Hindlimb muscle (tissue), 1 donor: ENCODE data around the gene KCNK4. TPM values are rescaled to one million over a fixed set of nuclear protein-coding genes. Genes with fewer than 3 reads are reported as not detected.
"Not testable (repeated sequence)": the region's sequence is repeated elsewhere in the genome, so short reads cannot be mapped to it uniquely, and the experiment has no call there.

Source experiments
- DNase-seq: peaks from one replicate; pipeline ENCODE4 v3.0.0-alpha.2; 2013
- polyA plus RNA-seq: library from polyadenylated mRNA; unstranded; fragments of 120-200 nt; gene quantifications from one replicate; pipeline ENCODE4 v1.2.1, GENCODE V29; 2013; ENCODE audit not compliant: insufficient read length

The KCNK4 gene
- polyA plus RNA-seq, 1 donor: not detected

DNA sequence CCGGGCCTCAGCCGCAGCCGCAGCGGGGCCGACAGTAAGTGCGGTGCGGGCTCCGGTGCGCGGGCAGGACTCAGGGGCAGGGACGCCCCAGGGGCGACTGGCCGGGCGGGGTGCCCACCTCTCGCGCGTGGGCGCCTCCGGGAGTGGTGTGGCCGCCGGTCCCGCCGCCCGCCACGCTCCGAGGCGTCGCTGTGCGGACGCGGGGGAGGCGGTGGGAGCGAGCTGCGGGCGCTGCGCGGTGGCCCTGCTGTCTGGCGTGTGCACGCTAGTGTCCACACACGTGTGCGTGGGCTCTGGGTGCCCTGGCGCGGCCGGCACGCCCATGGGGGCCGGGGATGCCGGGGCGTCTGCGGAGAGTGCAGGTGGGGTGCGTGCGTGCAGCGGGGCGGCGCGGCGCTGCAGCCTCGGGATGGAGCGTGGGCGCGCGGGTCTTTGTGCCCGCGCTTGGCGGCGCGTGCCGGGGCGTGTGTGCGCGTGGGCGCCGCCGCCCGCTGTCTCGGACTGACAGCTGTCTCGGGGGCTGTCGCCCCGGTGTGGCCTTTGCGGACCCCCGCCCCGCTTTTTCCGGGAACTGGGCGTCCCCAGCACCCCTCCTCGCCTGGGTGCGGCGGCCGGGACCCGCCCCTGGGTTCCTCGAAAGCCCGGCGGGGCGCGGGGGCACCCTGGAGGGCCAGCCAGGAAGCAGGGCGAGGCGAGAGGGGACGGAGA lies 804 bp downstream of the KCNK4 start:
- no peak for DNase-seq

DNA sequence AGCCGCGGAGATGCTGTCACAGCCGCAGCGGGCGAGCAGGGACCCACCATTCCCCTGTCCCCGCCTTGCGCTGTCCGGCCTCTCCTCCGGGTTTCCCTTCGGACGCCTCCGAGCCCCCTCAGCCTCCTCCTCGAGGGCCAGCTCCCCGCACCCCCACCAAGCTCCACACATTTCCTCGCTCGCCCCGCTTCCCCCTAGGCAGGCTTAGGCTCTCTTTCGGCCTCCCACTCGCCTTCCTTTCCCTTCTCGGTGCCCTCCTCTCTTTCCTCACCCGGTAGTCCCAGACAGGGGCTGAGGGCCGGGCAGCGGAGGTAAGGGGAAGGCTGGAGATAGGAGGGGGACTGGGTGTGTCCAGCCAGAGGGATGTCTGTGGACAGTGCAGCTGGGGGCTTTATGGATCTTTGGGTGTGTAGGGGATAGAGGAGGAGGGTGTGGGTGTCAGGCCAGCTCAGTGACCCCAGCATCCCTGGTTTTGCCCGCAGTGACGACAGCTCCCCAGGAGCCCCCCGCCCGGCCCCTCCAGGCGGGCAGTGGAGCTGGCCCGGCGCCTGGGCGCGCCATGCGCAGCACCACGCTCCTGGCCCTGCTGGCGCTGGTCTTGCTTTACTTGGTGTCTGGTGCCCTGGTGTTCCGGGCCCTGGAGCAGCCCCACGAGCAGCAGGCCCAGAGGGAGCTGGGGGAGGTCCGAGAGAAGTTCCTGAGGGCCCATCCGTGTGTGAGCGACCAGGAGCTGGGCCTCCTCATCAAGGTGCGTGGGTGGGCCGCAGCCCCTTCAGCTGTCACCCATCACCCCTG lies 1.6 kb downstream of the KCNK4 start:
- DNase-seq: no peak

DNA sequence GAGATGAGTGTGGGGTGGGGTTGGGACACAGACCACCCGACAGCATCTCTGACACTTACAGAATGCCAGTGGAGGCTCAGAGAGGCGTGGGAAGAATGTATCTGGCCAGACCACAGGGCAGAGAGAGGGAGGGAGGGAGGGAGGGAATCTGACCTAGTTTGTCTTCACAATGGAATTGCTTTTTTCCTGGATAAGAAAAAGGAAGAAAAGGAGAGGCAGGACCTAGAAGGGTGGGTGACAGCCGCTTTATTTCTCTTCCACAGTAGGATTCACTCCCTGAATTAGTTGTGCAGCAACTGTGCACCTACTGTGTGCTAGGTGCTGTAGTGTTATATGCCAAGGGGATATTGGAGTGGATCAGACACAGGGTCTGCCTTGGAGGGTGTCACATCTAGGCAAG lies 3.7 kb downstream of the KCNK4 start:
- no peak for DNase-seq

DNA sequence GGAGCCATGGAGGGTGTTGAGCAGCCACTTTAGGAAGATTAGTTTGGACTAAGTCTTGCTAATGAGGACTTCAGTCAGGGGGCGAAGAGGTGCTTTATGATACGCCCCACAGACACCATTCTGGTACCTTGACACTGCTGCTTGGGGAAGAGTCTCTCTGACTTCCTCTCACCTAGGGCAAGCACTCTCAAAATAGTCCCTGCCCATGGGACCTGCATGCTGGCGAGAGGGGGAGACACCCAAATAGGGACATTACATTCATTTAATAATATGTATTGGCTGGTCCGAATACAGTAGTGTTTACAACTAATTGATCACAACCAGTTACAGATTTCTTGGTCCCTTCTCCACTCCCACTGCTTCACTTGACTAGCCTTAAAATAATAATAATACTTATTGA lies 4.7 kb downstream of the KCNK4 start:
- no peak for DNase-seq

DNA sequence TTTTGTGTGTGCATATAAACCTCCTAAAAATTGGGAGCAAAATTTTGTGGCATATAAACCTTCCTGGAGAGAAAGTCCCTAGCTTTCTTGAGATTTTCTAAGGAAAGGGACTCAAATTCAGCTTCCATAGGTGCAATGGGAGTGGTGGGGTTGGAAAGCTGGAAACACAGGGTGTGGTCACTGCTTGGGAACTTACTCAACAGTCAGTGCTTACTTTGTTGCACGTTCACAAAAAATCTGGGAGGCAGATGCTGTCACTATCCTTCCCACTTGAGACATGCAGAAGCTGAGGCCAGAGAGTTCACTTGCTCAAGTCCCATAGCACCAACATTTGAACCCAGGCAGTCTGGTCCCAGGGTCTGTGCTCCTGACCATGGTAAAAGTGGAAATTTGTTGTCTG lies 5.1 kb downstream of the KCNK4 start:
- DNase-seq: no peak

DNA sequence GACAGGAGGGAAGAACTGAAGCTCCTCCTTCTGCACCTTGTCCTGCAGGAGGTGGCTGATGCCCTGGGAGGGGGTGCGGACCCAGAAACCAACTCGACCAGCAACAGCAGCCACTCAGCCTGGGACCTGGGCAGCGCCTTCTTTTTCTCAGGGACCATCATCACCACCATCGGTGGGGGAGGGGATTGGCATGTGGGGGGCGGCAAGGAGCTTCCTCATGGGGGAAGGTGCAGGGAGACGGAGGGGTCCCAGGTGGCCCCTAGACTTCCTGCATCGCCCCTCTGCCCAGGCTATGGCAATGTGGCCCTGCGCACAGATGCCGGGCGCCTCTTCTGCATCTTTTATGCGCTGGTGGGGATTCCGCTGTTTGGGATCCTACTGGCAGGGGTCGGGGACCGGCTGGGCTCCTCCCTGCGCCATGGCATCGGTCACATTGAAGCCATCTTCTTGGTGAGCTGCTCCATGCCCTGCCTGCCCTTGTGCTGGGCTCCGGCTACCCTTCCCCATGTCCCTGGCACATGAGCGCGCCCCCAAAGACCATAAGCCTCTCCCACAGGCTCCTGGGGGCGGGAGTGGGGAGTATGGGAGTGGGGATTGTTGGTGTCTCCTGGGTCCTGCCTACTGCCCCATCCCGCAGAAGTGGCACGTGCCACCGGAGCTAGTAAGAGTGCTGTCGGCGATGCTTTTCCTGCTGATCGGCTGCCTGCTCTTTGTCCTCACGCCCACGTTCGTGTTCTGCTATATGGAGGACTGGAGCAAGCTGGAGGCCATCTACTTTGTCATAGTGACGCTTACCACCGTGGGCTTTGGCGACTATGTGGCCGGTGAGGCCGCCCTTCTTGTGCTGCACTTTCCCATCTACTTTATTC lies 6.0 kb downstream of the KCNK4 start:
- no peak for DNase-seq

DNA sequence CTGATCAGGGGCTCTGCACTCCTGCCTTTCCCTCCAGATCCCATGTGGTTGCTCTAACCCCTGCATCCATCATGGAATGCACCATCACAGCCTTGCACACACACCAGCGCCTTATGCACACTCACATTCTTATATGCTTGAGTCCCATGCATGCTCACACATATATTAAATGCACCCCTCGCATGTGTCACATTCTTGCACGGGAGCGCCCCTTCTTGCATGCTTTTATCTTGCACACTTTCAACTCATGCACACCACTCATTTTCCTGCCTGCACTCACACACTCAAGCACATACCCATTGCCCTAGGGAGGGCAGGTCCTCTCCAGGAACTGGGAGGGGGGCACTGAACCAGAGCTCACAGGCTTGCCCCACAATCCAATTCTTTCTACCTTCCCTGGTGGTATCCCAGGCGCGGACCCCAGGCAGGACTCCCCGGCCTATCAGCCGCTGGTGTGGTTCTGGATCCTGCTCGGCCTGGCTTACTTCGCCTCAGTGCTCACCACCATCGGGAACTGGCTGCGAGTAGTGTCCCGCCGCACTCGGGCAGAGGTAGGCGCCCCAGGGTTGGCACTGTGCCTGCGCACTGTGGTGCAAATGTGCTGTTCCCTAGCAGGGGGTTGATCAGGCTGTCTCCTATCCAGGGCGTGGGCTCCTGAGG lies 6.7 kb downstream of the KCNK4 start:
- no peak for DNase-seq

DNA sequence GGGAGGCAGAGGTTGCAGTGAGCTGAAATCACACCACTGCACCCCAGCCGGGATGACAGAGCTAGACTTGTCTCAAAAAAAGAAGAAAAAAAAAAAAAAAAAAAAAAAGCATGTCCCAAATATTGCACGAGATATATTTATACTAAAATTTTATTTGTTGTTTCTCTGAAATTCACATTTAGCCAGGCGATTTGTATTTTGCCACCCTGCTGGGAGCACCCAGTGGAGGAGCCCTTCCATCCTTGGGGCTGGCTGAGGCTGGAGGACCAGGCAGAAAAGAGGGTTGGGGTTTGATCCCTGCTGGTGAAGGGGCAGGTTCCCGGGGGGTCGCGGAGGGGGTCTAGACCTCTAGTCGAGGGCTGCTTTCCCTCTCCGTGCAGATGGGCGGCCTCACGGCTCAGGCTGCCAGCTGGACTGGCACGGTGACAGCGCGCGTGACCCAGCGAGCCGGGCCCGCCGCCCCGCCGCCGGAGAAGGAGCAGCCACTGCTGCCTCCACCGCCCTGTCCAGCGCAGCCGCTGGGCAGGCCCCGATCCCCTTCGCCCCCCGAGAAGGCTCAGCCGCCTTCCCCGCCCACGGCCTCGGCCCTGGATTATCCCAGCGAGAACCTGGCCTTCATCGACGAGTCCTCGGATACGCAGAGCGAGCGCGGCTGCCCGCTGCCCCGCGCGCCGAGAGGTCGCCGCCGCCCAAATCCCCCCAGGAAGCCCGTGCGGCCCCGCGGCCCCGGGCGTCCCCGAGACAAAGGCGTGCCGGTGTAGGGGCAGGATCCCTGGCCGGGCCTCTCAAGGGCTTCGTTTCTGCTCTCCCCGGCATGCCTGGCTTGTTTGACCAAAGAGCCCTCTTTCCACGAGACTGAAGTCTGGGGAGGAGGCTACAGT lies 8.1 kb downstream of the KCNK4 start:
- DNase-seq: peak; percentile 64

DNA sequence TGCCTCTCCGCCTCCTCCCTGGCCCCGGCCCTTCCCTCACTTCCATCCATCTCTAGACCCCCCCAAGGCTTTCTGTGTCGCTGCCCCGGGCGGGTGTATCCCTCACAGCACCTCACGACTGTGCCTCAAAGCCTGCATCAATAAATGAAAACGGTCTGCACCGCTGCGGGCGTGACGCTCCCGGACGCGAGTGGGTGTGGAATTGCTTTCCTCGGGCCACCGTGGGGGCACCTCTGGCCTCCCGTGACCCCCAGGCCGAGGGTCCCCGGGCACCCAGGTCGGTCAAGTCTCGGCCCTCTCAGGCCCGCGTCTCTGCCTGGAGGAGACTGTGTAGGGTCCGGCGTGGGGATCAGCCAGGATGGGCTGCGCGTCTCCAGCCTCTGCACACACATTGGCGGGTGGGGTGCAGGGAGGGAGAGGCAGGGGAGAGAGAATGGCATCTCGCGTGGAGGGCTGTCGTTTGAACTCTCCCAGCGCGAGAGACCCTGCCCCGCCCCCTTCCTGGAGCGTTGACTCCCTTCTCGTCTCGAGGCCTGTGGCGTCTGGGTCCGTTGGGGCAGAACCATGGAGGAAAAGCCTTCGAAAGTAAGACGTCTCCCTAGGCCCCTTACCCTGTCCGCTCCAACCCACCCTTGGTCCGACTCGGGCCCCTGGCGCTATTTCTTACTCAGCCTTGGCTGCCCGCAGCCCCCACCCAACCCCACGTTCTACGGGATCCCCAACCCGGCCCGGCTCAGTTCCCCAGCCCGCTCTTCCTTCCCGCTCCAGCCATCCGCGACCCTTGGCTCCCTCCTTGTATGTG lies 8.9 kb downstream of the KCNK4 start, which contains the start of gene CATSPERZ:
CATSPERZ (plus strand) TSS at position 512 of the 802 bp plus-strand sequence; CDS start at position 565, 53 bp downstream.
- no peak for DNase-seq

DNA sequence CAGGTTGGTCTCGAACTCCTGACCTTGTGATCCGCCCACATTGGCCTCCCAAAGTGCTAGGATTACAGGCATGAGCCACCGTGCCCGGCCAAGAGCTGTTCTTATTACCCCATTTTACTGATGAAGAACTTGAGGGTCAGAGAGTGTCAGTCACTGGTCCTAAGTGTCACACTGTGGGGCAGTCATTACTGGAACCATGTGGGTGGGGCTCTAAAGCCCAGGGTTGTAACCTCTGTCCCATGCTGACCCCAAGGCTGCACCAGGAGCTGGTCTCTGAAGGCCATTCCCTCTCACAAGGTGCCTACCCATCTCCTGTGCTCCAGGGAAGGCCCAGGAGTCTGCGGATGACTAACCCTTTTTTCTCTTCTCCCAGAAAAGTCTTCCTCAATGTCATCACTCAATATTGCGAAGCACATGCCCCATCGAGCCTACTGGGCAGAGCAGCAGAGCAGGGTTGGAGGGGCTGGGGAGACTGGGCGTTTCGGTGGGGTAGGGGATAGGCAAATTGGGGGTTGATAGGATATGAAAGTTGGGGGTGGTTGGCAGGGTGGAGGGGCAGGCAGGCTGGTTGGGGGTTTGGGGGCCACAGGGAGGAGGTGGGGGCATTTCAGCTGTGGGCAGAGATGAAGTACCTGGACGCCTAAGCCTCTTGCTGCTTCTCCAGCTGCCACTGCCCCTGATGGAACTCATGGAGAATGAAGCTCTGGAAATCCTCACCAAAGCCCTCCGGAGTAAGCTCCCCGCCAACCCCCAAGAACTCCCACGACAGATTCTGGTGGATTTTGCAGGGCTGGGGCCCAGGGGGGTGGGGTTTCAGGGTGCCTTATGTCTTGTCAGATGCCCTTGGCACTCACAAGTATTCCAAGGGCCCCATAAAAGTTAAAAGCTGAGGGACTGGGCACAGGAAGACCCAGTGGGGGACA lies 12.3 kb downstream of the KCNK4 start:
- no peak for DNase-seq

DNA sequence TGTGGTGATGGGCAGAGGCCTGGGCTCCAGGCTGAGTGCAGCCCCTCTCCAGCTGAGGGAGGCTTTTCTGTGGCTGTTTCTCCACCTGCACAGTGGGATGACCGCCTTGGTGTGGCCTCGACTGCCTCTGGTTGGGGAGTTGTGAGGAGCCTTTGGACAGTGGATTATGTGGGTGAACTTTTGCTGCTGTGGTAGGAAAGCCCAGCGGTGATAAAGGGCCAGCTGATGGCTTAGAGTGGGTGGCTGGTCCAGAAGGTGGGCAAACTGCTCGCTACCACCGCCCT lies 12.9 kb downstream of the KCNK4 start:
- no peak for DNase-seq

DNA sequence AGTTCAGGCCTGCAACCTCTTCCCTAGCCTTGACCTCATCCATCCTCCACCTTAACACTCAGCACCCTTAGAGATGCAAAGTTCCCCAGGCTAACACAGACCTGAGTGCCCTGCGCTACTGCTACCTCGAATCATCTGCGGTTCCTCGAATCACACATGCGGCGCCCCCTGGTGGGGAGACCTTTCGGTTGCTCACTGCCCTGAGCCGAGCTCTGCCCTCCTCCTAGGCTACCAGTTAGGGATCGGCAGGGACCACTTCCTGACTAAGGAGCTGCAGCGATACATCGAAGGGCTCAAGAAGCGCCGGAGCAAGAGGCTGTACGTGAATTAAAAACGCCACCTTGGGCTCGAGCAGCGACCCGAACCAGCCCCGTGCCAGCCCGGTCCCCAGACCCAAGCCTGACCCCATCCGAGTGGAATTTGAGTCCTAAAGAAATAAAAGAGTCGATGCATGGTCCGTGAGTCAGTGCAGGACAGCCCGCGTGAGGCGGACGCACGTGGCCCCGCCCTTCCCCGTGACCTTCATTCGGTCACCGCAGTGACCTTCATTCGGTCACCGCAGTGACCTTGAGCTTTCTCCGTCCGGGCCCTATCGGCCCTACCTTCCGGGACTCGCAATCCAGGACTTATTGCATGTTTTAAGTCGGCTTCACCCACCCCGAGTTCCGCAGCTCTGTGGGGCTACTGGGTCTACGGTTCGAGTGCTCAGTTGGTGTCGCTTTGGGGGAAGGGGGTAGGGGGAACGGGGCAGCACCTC lies 13.4 kb downstream of the KCNK4 start:
- DNase-seq: peak; percentile 83

DNA sequence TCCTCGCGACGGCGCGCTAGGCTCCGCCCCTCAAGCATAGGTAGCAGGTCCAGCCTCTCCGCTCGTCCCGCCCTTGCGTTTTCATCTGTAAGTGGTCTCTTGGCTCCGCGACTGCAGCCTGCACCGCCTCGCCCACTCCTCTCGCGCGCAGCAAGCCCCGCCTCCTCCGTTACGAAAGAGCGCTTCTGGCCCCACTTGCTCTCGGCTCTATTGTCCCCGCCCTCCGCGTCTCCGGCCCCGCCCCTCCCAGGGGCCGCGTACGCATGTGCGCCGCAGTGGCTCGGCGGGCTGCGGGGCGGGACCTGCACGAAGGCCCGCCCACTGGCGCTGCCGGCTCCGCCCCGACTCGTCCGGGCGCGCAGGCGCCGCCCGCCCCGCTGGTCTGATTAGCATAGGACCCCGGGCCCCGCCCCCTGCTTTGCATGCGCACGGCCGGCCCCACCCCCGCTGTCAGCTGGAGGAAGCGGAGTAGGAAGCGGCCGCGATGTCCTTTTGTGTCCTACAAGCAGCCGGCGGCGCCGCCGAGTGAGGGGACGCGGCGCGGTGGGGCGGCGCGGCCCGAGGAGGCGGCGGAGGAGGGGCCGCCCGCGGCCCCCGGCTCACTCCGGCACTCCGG lies 14.1 kb downstream of the KCNK4 start, which contains the start of gene ESRRA:
ESRRA (plus strand) TSS at position 450 of the 616 bp plus-strand sequence. CDS start 1,656 bp downstream, outside the sequence.
- peak; percentile 99 for DNase-seq

DNA sequence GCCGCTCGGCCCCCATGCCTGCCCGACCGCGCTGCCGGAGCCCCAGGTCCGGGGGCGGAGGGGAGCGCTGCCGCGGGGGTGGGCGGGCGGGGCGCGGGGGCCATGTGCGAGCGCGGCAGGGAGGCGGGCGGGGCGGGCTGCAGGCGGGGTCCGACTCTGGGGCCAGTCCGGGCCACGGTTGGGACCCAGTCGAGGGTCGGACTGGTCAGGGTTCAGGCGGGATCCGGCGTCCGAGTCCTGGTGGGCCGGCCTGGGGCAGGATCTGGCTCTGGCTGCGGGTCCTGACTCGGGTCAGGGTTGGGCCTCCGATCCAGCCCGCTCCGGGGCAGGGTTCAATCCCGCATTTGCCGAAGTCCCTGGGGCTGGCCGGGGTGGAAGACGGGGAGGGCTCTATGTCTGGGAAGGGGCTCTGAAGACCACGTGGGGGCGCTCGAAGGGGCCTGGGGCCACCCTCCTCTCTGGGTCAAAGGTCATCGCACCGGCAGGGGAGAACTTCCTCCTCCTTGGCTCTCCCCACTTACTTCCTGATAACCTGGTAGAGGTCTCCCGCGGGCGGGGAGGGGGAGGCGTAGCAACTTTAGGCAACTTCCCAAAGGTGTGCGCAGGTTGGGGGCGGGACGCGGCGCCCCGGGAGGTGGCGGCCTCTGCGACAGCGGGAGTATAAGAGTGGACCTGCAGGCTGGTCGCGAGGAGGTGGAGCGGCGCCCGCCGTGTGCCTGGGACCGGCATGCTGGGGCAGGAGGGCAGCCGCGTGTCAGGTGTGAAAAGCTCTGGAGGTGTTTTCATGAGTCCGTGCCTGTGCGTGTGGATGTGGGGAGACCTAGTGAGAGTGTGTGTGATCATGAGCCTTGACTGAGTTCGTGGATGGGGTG lies 14.8 kb downstream of the KCNK4 start:
- no peak for DNase-seq

DNA sequence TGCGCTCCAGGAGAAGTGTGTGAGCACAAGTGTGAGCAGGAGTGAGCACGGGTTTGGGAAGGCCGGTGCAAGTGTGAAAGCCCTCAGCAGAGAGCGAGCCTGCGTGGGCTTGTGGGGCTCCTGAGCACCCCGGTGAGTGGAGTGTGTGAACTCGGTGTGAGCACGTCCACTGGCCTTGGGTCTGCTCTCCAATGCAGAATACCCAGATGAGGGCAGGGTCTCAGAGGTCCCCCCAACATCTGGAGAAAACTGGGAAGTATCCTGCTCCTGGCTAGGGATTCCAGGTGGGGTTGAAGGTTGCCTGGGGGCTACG lies 15.4 kb downstream of the KCNK4 start:
- DNase-seq: no peak

DNA sequence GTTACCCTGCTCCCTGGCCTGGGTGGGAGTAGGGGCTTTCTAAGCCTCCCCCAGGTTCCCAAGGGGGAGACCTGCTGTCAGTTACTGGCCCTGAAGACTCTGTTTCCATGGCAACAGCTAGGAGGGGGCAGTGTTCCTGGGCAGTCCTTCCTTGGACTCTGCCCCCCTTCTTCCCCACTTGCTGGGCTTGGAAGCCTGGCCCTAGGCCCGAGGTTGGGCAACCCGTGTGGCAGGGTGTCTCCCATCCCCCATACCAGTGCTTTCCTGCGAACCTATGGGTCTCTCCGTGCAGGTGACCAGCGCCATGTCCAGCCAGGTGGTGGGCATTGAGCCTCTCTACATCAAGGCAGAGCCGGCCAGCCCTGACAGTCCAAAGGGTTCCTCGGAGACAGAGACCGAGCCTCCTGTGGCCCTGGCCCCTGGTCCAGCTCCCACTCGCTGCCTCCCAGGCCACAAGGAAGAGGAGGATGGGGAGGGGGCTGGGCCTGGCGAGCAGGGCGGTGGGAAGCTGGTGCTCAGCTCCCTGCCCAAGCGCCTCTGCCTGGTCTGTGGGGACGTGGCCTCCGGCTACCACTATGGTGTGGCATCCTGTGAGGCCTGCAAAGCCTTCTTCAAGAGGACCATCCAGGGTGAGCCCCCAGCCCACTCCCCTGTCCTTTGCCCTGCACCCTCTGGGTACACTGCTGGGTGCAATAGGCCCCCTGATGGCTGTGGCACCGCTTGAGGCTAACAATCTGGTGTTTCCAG lies 15.9 kb downstream of the KCNK4 start:
- DNase-seq: no peak

DNA sequence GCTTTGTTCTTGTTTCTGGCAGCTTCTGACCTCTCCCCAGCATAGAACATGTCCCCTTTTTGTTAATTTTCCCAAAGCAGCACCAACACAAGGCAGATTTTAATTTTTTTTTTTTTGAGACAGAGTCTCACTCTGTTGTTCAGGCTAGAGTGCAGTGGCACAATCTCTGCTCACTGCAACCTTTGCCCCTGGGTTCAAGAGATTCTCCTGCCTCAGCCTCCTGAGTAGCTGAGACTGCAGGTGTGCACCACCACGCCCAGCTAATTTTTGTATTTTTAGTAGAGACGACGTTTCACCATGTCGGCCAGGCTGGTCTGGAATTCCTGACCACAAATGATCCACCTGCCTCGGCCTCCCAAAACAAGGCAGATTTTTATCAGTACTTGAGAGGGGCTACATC lies 16.7 kb downstream of the KCNK4 start:
- not testable (repeated sequence) for DNase-seq
